Neural progenitor cell (in vitro differentiated cells): ENCODE data around the gene USP37. TPM values are rescaled to one million over a fixed set of nuclear protein-coding genes. Genes with fewer than 3 reads are reported as not detected.

Source experiments
- DNase-seq: peaks from one replicate; pipeline ENCODE4 v3.0.0-alpha.2; 2016; ENCODE audit warnings: low spot score
- H2AFZ ChIP-seq: fragments of 200-600 bp; sonication (generic); replicated peaks from 2 replicates; pipeline ENCODE4 v1.6.1; 2016; ENCODE audit warnings: antibody characterized with exemption
- H3F3A ChIP-seq: fragments of 200-600 bp; sonication (generic); 2 replicates; pipeline ENCODE4 v1.6.1; 2016; ENCODE audit warnings: antibody characterized with exemption, low read depth
- H3K27ac ChIP-seq: fragments of 200-600 bp; sonication (generic); 2 replicates; pipeline ENCODE4 v1.5.1; 2016; ENCODE audit warnings: mild to moderate bottlenecking
- H3K27me3 ChIP-seq: fragments of 200-600 bp; sonication (generic); 2 replicates; pipeline ENCODE4 v1.6.1; 2016; ENCODE audit warnings: mild to moderate bottlenecking, moderate library complexity
- H3K36me3 ChIP-seq: fragments of 200-600 bp; sonication (generic); 2 replicates; pipeline ENCODE4 v1.5.1; 2016
- H3K4me1 ChIP-seq: fragments of 200-600 bp; sonication (generic); 2 replicates; pipeline ENCODE4 v1.6.1; 2016; ENCODE audit warnings: mixed run types
- H3K4me2 ChIP-seq: fragments of 200-600 bp; sonication (generic); 2 replicates; pipeline ENCODE4 v1.6.1; 2016
- H3K4me3 ChIP-seq: fragments of 200-600 bp; sonication (generic); 2 replicates; pipeline ENCODE4 v1.5.1; 2016
- H3K79me2 ChIP-seq: fragments of 200-600 bp; sonication (generic); 2 replicates; pipeline ENCODE4 v1.6.1; 2016; ENCODE audit warnings: low read depth
- H3K9ac ChIP-seq: fragments of 200-600 bp; sonication (generic); 2 replicates; pipeline ENCODE4 v1.6.1; 2016
- H3K9me3 ChIP-seq: fragments of 200-600 bp; sonication (generic); 2 replicates; pipeline ENCODE4 v1.5.1; 2016; ENCODE audit warnings: low read depth
- H4K20me1 ChIP-seq: fragments of 200-600 bp; sonication (generic); 2 replicates; pipeline ENCODE4 v1.6.1; 2016; ENCODE audit warnings: low read depth
- H3K27ac Mint-ChIP-seq: 3 replicates; pipeline ENCODE4 v1.8.0; 2021; ENCODE audit warnings: mixed read lengths
- H3K27me3 Mint-ChIP-seq: 2 replicates; pipeline ENCODE4 v1.8.0; 2022; ENCODE audit warnings: low read depth, mild to moderate bottlenecking, inconsistent platforms, moderate library complexity, mixed read lengths; ENCODE audit not compliant: insufficient read depth
- H3K36me3 Mint-ChIP-seq: 3 replicates; pipeline ENCODE4 v1.8.0; 2021; ENCODE audit warnings: mixed read lengths
- H3K4me1 Mint-ChIP-seq: 3 replicates; pipeline ENCODE4 v1.8.0; 2021; ENCODE audit warnings: mixed read lengths
- H3K4me3 Mint-ChIP-seq: 3 replicates; pipeline ENCODE4 v1.8.0; 2021; ENCODE audit warnings: mild to moderate bottlenecking, moderate library complexity, mixed read lengths
- H3K9me3 Mint-ChIP-seq: 3 replicates; pipeline ENCODE4 v1.8.0; 2020; ENCODE audit warnings: mixed read lengths
- EZH2 ChIP-seq: fragments of 200-600 bp; sonication (generic); IDR thresholded peaks from 2 replicates; pipeline ENCODE4 v1.6.1; 2017; ENCODE audit warnings: antibody characterized with exemption, mild to moderate bottlenecking, moderate library complexity
- EZH2phosphoT487 ChIP-seq: fragments of 200-600 bp; sonication (generic); IDR thresholded peaks from 2 replicates; pipeline ENCODE4 v1.6.1; 2017; ENCODE audit warnings: antibody characterized with exemption
- microRNA counts: library from miRNA; unstranded; fragments of <30 nt; microRNA quantifications from one replicate; lab custom pipeline; 2016
- microRNA-seq: library from miRNA; unstranded; fragments of <30 nt; microRNA quantifications from one replicate; pipeline ENCODE4, GENCODE V29; 2016
- small RNA-seq: library from RNA; depleted of rRNA; stranded (forward); fragments of <200 nt; gene quantifications from one replicate; pipeline ENCODE3, GENCODE V24; 2015
- total RNA-seq: library from RNA; depleted of rRNA; stranded (reverse); fragments of >200 nt; gene quantifications from 2 replicates; pipeline ENCODE4 v1.2.3, GENCODE V29; 2015; ENCODE audit warnings: low replicate concordance
- TF ChIP-seq, protein P1 (sequence below): fragments of 200-600 bp; sonication (generic); IDR thresholded peaks from 2 replicates; pipeline ENCODE4 v1.5.1; 2017; ENCODE audit warnings: antibody characterized with exemption, mild to moderate bottlenecking

The USP37 gene
- total RNA-seq, 1 donor from 2014 or later, result 35.1 TPM

GRCh38 chr2:218402491-218402901 lies 165.7 kb downstream of the USP37 start:
- no peak overlapping the region for H3K27ac Mint-ChIP-seq
- H3K36me3 Mint-ChIP-seq, result peaks cover 10% of the 10 kb centered on the region
- H3K27ac ChIP-seq, result no peak overlapping the region
- peaks cover 14% of the 10 kb centered on the region for H4K20me1 ChIP-seq
- no peaks in the 10 kb centered on the region for H3K9me3 Mint-ChIP-seq
- H3K9me3 ChIP-seq, result no peaks in the 10 kb centered on the region
- peaks cover 26% of the 10 kb centered on the region for H3K4me1 Mint-ChIP-seq
- peaks cover 24% of the 10 kb centered on the region for H3K4me1 ChIP-seq
- H3K27me3 Mint-ChIP-seq, result peaks cover 13% of the 10 kb centered on the region
- H3F3A ChIP-seq, result peaks cover 42% of the 10 kb centered on the region
- H3K9ac ChIP-seq, result no peak overlapping the region
- TF ChIP-seq EZH2phosphoT487, result no peak
- no peak for TF ChIP-seq EZH2
- TF ChIP-seq, protein P1, sequence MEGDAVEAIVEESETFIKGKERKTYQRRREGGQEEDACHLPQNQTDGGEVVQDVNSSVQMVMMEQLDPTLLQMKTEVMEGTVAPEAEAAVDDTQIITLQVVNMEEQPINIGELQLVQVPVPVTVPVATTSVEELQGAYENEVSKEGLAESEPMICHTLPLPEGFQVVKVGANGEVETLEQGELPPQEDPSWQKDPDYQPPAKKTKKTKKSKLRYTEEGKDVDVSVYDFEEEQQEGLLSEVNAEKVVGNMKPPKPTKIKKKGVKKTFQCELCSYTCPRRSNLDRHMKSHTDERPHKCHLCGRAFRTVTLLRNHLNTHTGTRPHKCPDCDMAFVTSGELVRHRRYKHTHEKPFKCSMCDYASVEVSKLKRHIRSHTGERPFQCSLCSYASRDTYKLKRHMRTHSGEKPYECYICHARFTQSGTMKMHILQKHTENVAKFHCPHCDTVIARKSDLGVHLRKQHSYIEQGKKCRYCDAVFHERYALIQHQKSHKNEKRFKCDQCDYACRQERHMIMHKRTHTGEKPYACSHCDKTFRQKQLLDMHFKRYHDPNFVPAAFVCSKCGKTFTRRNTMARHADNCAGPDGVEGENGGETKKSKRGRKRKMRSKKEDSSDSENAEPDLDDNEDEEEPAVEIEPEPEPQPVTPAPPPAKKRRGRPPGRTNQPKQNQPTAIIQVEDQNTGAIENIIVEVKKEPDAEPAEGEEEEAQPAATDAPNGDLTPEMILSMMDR, result no peak
- H3K36me3 ChIP-seq, result no peaks in the 10 kb centered on the region
- H2AFZ ChIP-seq, result no peak overlapping the region
- H3K27me3 ChIP-seq, result peaks cover 22% of the 10 kb centered on the region
- H3K4me2 ChIP-seq, result no peak overlapping the region
- H3K4me3 Mint-ChIP-seq, result peak overlapping the region; percentile 53
- H3K79me2 ChIP-seq, result peaks cover 23% of the 10 kb centered on the region
- no peak overlapping the region for H3K4me3 ChIP-seq
- DNase-seq, result no peak

DNA sequence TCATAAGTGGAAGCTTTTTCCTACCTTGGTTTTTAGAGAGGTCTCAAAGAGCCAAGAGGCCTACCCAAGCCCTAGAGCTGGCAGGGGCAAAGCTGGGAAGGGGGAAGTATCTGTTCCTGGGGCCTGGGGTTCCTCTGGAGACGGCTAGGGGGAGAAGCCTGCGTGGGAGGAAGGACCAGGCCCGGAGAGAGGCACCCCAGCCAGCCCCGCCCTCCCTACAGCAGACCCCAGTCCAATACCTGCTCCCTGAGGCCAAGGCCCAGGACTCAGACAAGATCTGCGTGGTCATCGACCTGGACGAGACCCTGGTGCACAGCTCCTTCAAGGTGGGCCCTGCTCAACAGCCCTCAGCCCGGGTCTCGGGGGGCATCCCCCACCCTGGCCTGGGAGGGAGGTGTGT lies 166.3 kb downstream of the USP37 start:
- no peak for DNase-seq
- peaks cover 23% of the 10 kb centered on the region for H3K79me2 ChIP-seq
- no peak overlapping the region for H2AFZ ChIP-seq
- H3K9me3 ChIP-seq, result no peaks in the 10 kb centered on the region
- H3K27me3 Mint-ChIP-seq, result peaks cover 17% of the 10 kb centered on the region
- peaks cover 10% of the 10 kb centered on the region for H3K36me3 Mint-ChIP-seq
- no peak overlapping the region for H3K27ac ChIP-seq
- H3K9me3 Mint-ChIP-seq, result no peaks in the 10 kb centered on the region
- H3K9ac ChIP-seq, result no peak overlapping the region
- H3K27me3 ChIP-seq, result peaks cover 28% of the 10 kb centered on the region
- H3K36me3 ChIP-seq, result no peaks in the 10 kb centered on the region
- H3K4me1 ChIP-seq, result peaks cover 27% of the 10 kb centered on the region
- no peak overlapping the region for H3K4me2 ChIP-seq
- H4K20me1 ChIP-seq, result peaks cover 14% of the 10 kb centered on the region
- H3K4me1 Mint-ChIP-seq, result peaks cover 26% of the 10 kb centered on the region
- TF ChIP-seq, protein P1, result no peak
- TF ChIP-seq EZH2, result no peak
- no peak for TF ChIP-seq EZH2phosphoT487
- H3F3A ChIP-seq, result peaks cover 48% of the 10 kb centered on the region
- H3K4me3 ChIP-seq, result no peak overlapping the region
- H3K4me3 Mint-ChIP-seq, result peak overlapping the region; percentile 65
- H3K27ac Mint-ChIP-seq, result no peak overlapping the region

DNA sequence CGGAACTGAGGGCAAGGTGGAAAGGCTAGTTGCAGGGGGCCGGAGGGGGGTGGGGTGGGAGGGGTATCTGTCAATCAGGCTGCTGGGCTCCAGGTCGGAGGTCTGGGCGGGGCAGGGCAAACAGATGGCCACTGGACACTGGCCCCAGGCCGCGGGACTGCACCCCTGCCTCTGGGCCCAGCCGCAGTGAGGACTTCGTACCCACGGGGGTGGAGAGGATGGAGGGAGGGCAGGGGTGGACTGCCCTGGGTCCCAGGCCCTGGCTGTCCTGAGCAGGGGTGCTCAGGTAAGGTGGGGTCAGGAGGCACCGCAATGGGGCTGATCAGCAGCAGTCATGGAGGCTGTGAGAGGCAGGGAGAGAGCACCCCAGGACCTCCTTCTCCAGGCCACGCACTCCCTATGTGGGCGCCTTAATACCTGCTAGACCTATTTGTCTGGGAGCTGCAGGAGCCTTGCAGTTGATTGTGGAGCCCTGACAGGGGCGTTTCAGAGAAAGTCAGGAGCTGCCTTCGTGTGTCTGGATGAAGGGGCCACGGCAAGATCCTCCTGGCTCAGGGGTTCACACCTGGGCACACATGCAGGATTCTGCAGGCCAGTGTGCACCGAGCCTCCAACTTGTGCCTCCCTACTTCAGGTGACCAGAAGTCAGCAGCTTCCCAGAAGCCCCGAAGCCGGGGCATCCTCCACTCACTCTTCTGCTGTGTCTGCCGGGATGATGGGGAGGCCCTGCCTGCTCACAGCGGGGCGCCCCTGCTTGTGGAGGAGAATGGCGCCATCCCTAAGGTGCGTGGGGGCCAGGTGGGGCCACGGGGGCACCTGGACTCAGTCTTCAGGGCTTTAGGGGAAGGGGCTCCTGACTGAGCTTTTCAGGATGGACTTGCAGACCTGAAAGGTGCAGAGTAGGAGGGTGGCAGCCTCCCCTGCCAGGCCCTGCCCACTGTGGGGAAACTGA lies 166.9 kb downstream of the USP37 start:
- H3K79me2 ChIP-seq, result peaks cover 23% of the 10 kb centered on the region
- H3K9ac ChIP-seq, result no peak overlapping the region
- peak overlapping the region; percentile 78 for H3K4me2 ChIP-seq
- peaks cover 34% of the 10 kb centered on the region for H3K27me3 ChIP-seq
- Mint-ChIP-seq H3K4me1 (peaks cover 30% of the 10 kb centered on the region), H3K4me3 (peak overlapping the region; percentile 96), H3K9me3 (no peaks in the 10 kb centered on the region), H3K27me3 (peaks cover 24% of the 10 kb centered on the region), H3K27ac (no peak overlapping the region), H3K36me3 (peaks cover 10% of the 10 kb centered on the region)
- no peaks in the 10 kb centered on the region for H3K9me3 ChIP-seq
- TF ChIP-seq EZH2 (no peak), EZH2phosphoT487 (no peak)
- TF ChIP-seq, protein P1, result no peak
- H3K27ac ChIP-seq, result no peak overlapping the region
- H3F3A ChIP-seq, result peaks cover 55% of the 10 kb centered on the region
- H3K36me3 ChIP-seq, result no peaks in the 10 kb centered on the region
- H3K4me1 ChIP-seq, result peaks cover 30% of the 10 kb centered on the region
- peak; percentile 75 for DNase-seq
- H2AFZ ChIP-seq, result no peak overlapping the region
- H4K20me1 ChIP-seq, result peaks cover 14% of the 10 kb centered on the region
- peak overlapping the region; percentile 72 for H3K4me3 ChIP-seq

MicroRNAs within 50 kb of the gene (microRNA counts, 767-probe panel; counts per million panel counts)
- 3,765 counts per million, percentile 90 among the panel's probes with 10 or more counts for microRNA hsa-miR-26b-5p (lab: Ali Mortazavi, UCI)

Small RNA genes within 50 kb of the gene (microRNA-seq; reads per million reads assigned to microRNA genes)
- gene MIR26B, result 3,998 reads per million, percentile 98 among the genes with 10 or more reads in this experiment

Small RNA genes within 50 kb of the gene (small RNA-seq; reads per million reads assigned to genes)
- gene MIR26B (15.0 reads per million, percentile 96 among the genes with 10 or more reads in this experiment), gene RNU6-136P (not detected)

Other genes with a start within 250 kb of the USP37 start
- gene CATIP, start 211.5 kb downstream of the USP37 start, total RNA-seq, result 3.1 and 6.2 TPM in 2 replicates
- gene SLC11A1, start 186.1 kb downstream of the USP37 start, total RNA-seq, result 0.03 TPM in 1 of 2 replicates, not detected in the other
- gene CTDSP1, start 168.5 kb downstream of the USP37 start, total RNA-seq, result 31.3 and 70.5 TPM in 2 replicates
- 0.22 TPM in 1 of 2 replicates, not detected in the other for gene VIL1, start 149.2 kb downstream of the USP37 start, total RNA-seq
- 85.0 and 87.1 TPM in 2 replicates for gene CNOT9, start 488 bp upstream of the USP37 start, total RNA-seq
- 0.12 and 1.1 TPM in 2 replicates for gene PLCD4, start 39.5 kb upstream of the USP37 start, total RNA-seq
- gene ZNF142, start 91.3 kb upstream of the USP37 start, total RNA-seq, result 3.3 and 13.5 TPM in 2 replicates
- gene BCS1L, start 91.3 kb upstream of the USP37 start, total RNA-seq, result 23.4 and 38.3 TPM in 2 replicates
- 9.6 and 18.5 TPM in 2 replicates for gene RNF25, start 103.7 kb upstream of the USP37 start, total RNA-seq
- 51.6 and 61.4 TPM in 2 replicates for gene STK36, start 103.7 kb upstream of the USP37 start, total RNA-seq
- gene TTLL4, start 142.5 kb upstream of the USP37 start, total RNA-seq, result 39.8 and 41.0 TPM in 2 replicates
- 0.11 and 0.43 TPM in 2 replicates for gene CYP27A1, start 213.8 kb upstream of the USP37 start, total RNA-seq